Vagina (tissue), 2 donors: ENCODE measurements around the gene HCFC1R1. TPM values are rescaled to one million over a fixed set of nuclear protein-coding genes. Genes with fewer than 3 reads are reported as not detected.

ENCODE experiments used
- DNase-seq, 2 donors: peaks; one replicate each; pipeline ENCODE4 v3.0.0-alpha.2; 2017; ENCODE audit errors: extremely low spot score in 2 of 2
- H3K27ac ChIP-seq: fragments of 200-600 bp; sonication (generic); one replicate; pipeline ENCODE4 v1.5.1; 2019
- H3K27me3 ChIP-seq: fragments of 200-600 bp; sonication (generic); one replicate; pipeline ENCODE4 v1.5.1; 2019
- H3K36me3 ChIP-seq, 2 donors: fragments of 200-600 bp; sonication (generic); one replicate each; pipeline ENCODE4 v1.5.1; 2017 to 2019
- H3K4me1 ChIP-seq: fragments of 200-600 bp; sonication (generic); one replicate; pipeline ENCODE4 v1.5.1; 2019
- H3K4me3 ChIP-seq, 2 donors: fragments of 200-600 bp; sonication (generic); 1 replicate in 1 of 2; 2 replicates in 1 of 2; pipeline ENCODE4 v1.5.1; 2016 to 2019
- H3K9me3 ChIP-seq: fragments of 200-600 bp; sonication (generic); one replicate; pipeline ENCODE4 v1.5.1; 2019
- CTCF ChIP-seq, 3 experiments: fragments of 450-650 bp in 2 of 3; fragments of 200-600 bp in 1 of 3; sonication (generic) in 1 of 3; IDR thresholded peaks; one replicate each; pipeline ENCODE4 v1.5.1; 2017 to 2019; ENCODE audit warnings: antibody characterized with exemption in 3 of 3, mild to moderate bottlenecking in 2 of 3, moderate library complexity in 2 of 3
- POLR2A ChIP-seq, 2 donors: fragments of 450-650 bp; IDR thresholded peaks; one replicate each; pipeline ENCODE4 v1.6.1; 2017; ENCODE audit warnings: antibody characterized with exemption in 2 of 2, mild to moderate bottlenecking in 2 of 2, moderate library complexity in 2 of 2
- POLR2AphosphoS5 ChIP-seq, 2 donors: sonication (generic); formaldehyde crosslinking; IDR thresholded peaks; one replicate each; pipeline ENCODE4 v1.9.0; 2017; ENCODE audit warnings: antibody characterized with exemption in 2 of 2, mild to moderate bottlenecking in 2 of 2, low read depth in 1 of 2; ENCODE audit not compliant: insufficient read depth in 1 of 2
- intact Hi-C: fragments of 100-400 bp; cut with DNase I; formaldehyde crosslinking; loops from one replicate; pipeline ENCODE4 v1.15.1; 2023
- total RNA-seq: library from RNA; depleted of rRNA; stranded (reverse); fragments of >200 nt; gene quantifications from one replicate; pipeline ENCODE4 v1.2.3, GENCODE V29; 2016

Gene HCFC1R1
- total RNA-seq, 1 donor from 2014 or later = 39.0 TPM

- peak within 1 kb of the TSS; percentile 96 for H3K27ac ChIP-seq
- peaks cover 5% of the 10 kb centered on the region for H3K27me3 ChIP-seq
- H3K4me1 ChIP-seq = peaks cover 48% of the 10 kb centered on the region
- H3K36me3 ChIP-seq = no peaks in the 10 kb centered on the region
- intact Hi-C loops = no loop called here
- peak within 1 kb of the TSS; percentile 63 to 68 for H3K4me3 ChIP-seq
- TF ChIP-seq CTCF (IDR thresholded peaks at IDR 0.05) (no peak), POLR2A (IDR thresholded peaks at IDR 0.05) (peak in 1 of 2 donors; percentile 85), POLR2AphosphoS5 (IDR thresholded peaks at IDR 0.05; ENCODE audit: insufficient read depth in 1 of 2, low read depth in 1 of 2) (peak in 1 of 2 donors; percentile 58)
- no peaks in the 10 kb centered on the region for H3K9me3 ChIP-seq
- no peak for DNase-seq
Observed at GRCh38 chr16:3020247-3020603, 3.5 kb downstream of the HCFC1R1 start, which contains the start of gene TNFRSF12A. Gene TNFRSF12A (plus strand): TSS chr16:3020368. CDS start chr16:3020398, 30 bp downstream.

GRCh38 chr16:3019594-3020246 is 4.0 kb downstream of the HCFC1R1 start:
- intact Hi-C loops = no loop called here
- Histone ChIP-seq H3K4me3 (peak overlapping the region; percentile 63 to 68), H3K27me3 (peaks cover 5% of the 10 kb centered on the region), H3K27ac (no peak overlapping the region), H3K4me1 (peaks cover 43% of the 10 kb centered on the region), H3K9me3 (no peaks in the 10 kb centered on the region), H3K36me3 (no peaks in the 10 kb centered on the region)
- TF ChIP-seq POLR2AphosphoS5 (IDR thresholded peaks at IDR 0.05; ENCODE audit: insufficient read depth in 1 of 2, low read depth in 1 of 2) = no peak
- TF ChIP-seq POLR2A (IDR thresholded peaks at IDR 0.05) = no peak
- TF ChIP-seq CTCF (IDR thresholded peaks at IDR 0.05) = no peak
- DNase-seq = no peak

GRCh38 chr16:3017794-3018506 is 5.8 kb downstream of the HCFC1R1 start, which contains the start of gene CLDN6:
Gene CLDN6 (minus strand): TSS chr16:3018183. CDS start chr16:3016021, 2,162 bp downstream.
- TF ChIP-seq POLR2AphosphoS5 (IDR thresholded peaks at IDR 0.05; ENCODE audit: insufficient read depth in 1 of 2, low read depth in 1 of 2) (no peak), CTCF (IDR thresholded peaks at IDR 0.05) (no peak), POLR2A (IDR thresholded peaks at IDR 0.05) (no peak)
- Histone ChIP-seq H3K4me3 (no peak within 1 kb of the TSS), H3K27ac (no peak within 1 kb of the TSS), H3K36me3 (no peaks in the 10 kb centered on the region), H3K27me3 (peaks cover 5% of the 10 kb centered on the region), H3K4me1 (peaks cover 32% of the 10 kb centered on the region), H3K9me3 (no peaks in the 10 kb centered on the region)
- no peak for DNase-seq
- intact Hi-C loops = no loop called here

GRCh38 chr16:3017344-3017743 is 6.4 kb downstream of the HCFC1R1 start:
- Histone ChIP-seq H3K4me1 (peaks cover 26% of the 10 kb centered on the region), H3K27me3 (peaks cover 9% of the 10 kb centered on the region)

More at GRCh38 chr16:3017344-3017743, 6.4 kb downstream of the HCFC1R1 start:
- Histone ChIP-seq H3K27ac (no peak overlapping the region), H3K9me3 (no peaks in the 10 kb centered on the region), H3K36me3 (no peaks in the 10 kb centered on the region), H3K4me3 (no peak overlapping the region)
- DNase-seq = no peak
- intact Hi-C loops = no loop called here
- TF ChIP-seq CTCF (IDR thresholded peaks at IDR 0.05) = no peak
- TF ChIP-seq POLR2AphosphoS5 (IDR thresholded peaks at IDR 0.05; ENCODE audit: insufficient read depth in 1 of 2, low read depth in 1 of 2) = no peak
- TF ChIP-seq POLR2A (IDR thresholded peaks at IDR 0.05) = no peak
